Glomerular endothelial cell (primary cell): ENCODE measurements around the gene CCDC28B. TPM values are rescaled to one million over a fixed set of nuclear protein-coding genes. Genes with fewer than 3 reads are reported as not detected.
"Not testable (repeated sequence)": the region's sequence is repeated elsewhere in the genome, so short reads cannot be mapped to it uniquely, and the experiment has no call there.

ENCODE experiments used
- DNase-seq: peaks from one replicate; pipeline ENCODE4 v3.0.0-alpha.2; 2011; ENCODE audit warnings: low read depth, low spot score; ENCODE audit errors: extremely low read depth
- total RNA-seq: library from RNA; depleted of rRNA; stranded (reverse); fragments of >200 nt; gene quantifications from 2 replicates; pipeline ENCODE4 v1.2.3, GENCODE V29; 2015

The CCDC28B gene
- total RNA-seq: 17.5 and 21.4 TPM in 2 replicates

GRCh38 chr1:32200226-32201010 lies at the start of gene CCDC28B:
Gene CCDC28B (plus strand): TSS chr1:32200595. CDS start chr1:32201936, 1,341 bp downstream.
- DNase-seq: no peak

- DNase-seq: no peak
Observed at GRCh38 chr1:32150847-32151246, 49.5 kb upstream of the CCDC28B start.

- no peak for DNase-seq
Observed at GRCh38 chr1:32151319-32151787, 49.0 kb upstream of the CCDC28B start.

- no peak for DNase-seq
Observed at GRCh38 chr1:32159189-32159588, 41.2 kb upstream of the CCDC28B start.

GRCh38 chr1:32163405-32163804 lies 37.0 kb upstream of the CCDC28B start:
- DNase-seq: no peak

GRCh38 chr1:32165633-32166032 lies 34.8 kb upstream of the CCDC28B start:
- DNase-seq: not testable (repeated sequence)

GRCh38 chr1:32170991-32171390 lies 29.4 kb upstream of the CCDC28B start:
- DNase-seq: no peak

- no peak for DNase-seq
Observed at GRCh38 chr1:32172621-32173245, 27.7 kb upstream of the CCDC28B start.

- DNase-seq: no peak
Observed at GRCh38 chr1:32178380-32179192, 21.8 kb upstream of the CCDC28B start.

- no peak for DNase-seq
Observed at GRCh38 chr1:32179193-32179442, 21.3 kb upstream of the CCDC28B start.

- no peak for DNase-seq
Observed at GRCh38 chr1:32179443-32180185, 20.8 kb upstream of the CCDC28B start, which contains the start of gene TXLNA. Gene TXLNA (plus strand): TSS chr1:32179675. CDS start chr1:32180346, 671 bp downstream.

GRCh38 chr1:32180186-32181060 lies 20.0 kb upstream of the CCDC28B start:
- no peak for DNase-seq

GRCh38 chr1:32181065-32181464 lies 19.3 kb upstream of the CCDC28B start:
- DNase-seq: no peak

- DNase-seq: no peak
Observed at GRCh38 chr1:32181563-32181962, 18.8 kb upstream of the CCDC28B start.

GRCh38 chr1:32182060-32182459 lies 18.3 kb upstream of the CCDC28B start:
- DNase-seq: no peak

- DNase-seq: no peak
Observed at GRCh38 chr1:32184650-32185049, 15.7 kb upstream of the CCDC28B start.

- no peak for DNase-seq
Observed at GRCh38 chr1:32186077-32186476, 14.3 kb upstream of the CCDC28B start.

GRCh38 chr1:32186491-32186890 lies 13.9 kb upstream of the CCDC28B start:
- DNase-seq: no peak

GRCh38 chr1:32187850-32188249 lies 12.5 kb upstream of the CCDC28B start:
- no peak for DNase-seq
